Neuronal stem cell (in vitro differentiated cells): ENCODE data around the gene UNG.

ENCODE experiments used
- DNase-seq: peaks from one replicate; pipeline ENCODE4 v3.0.0-alpha.2; 2013; ENCODE audit warnings: low spot score
- H2AFZ ChIP-seq: one replicate; pipeline ENCODE4 v1.6.1; 2013; ENCODE audit warnings: mild to moderate bottlenecking, low read length, inconsistent platforms
- H2AK5ac ChIP-seq: 2 replicates; pipeline ENCODE4 v1.6.1; 2013; ENCODE audit warnings: low read depth, mild to moderate bottlenecking, inconsistent platforms, low read length, moderate library complexity, mixed read lengths
- H2BK120ac ChIP-seq: 2 replicates; pipeline ENCODE4 v1.6.1; 2013; ENCODE audit warnings: low read depth, mild to moderate bottlenecking, inconsistent platforms, low read length, moderate library complexity, mixed read lengths
- H2BK12ac ChIP-seq: one replicate; pipeline ENCODE4 v1.6.1; 2013; ENCODE audit warnings: low read length, inconsistent platforms
- H2BK15ac ChIP-seq: 2 replicates; pipeline ENCODE4 v1.6.1; 2013; ENCODE audit warnings: mild to moderate bottlenecking, low read length, inconsistent platforms, mixed read lengths
- H2BK5ac ChIP-seq: one replicate; pipeline ENCODE4 v1.6.1; 2013; ENCODE audit warnings: inconsistent platforms, mild to moderate bottlenecking, low read length, moderate library complexity
- H3K14ac ChIP-seq: one replicate; pipeline ENCODE4 v1.6.1; 2013; ENCODE audit warnings: low read length, inconsistent platforms
- H3K18ac ChIP-seq: 2 replicates; pipeline ENCODE4 v1.6.1; 2013; ENCODE audit warnings: low read length, inconsistent platforms
- H3K23ac ChIP-seq: 2 replicates; pipeline ENCODE4 v1.6.1; 2013; ENCODE audit warnings: low read depth, mild to moderate bottlenecking, mixed read lengths, low read length, inconsistent platforms; ENCODE audit not compliant: poor library complexity
- H3K27ac ChIP-seq: replicated peaks from 3 replicates; pipeline ENCODE4 v1.5.1; 2013; ENCODE audit warnings: low read length, inconsistent platforms
- H3K27me3 ChIP-seq, 3 experiments: 2 replicates each; pipeline ENCODE4 v1.6.1; 2013; ENCODE audit warnings: low read length in 3 of 3, mild to moderate bottlenecking in 2 of 3, inconsistent platforms in 1 of 3, low read depth in 1 of 3, mixed read lengths in 1 of 3, moderate library complexity in 1 of 3; ENCODE audit not compliant: control insufficient read depth in 3 of 3, insufficient read depth in 3 of 3
- H3K36me3 ChIP-seq, 2 donors: replicated peaks in 1 of 2; 2 replicates each; pipeline ENCODE4 v1.6.1; 2013; ENCODE audit warnings: low read length in 2 of 2; ENCODE audit not compliant: control insufficient read depth in 2 of 2, insufficient read depth in 2 of 2
- H3K4ac ChIP-seq: 2 replicates; pipeline ENCODE4 v1.6.1; 2013; ENCODE audit warnings: inconsistent platforms, mild to moderate bottlenecking, low read length, moderate library complexity
- H3K4me1 ChIP-seq, 2 donors: 1 replicate in 1 of 2; 2 replicates in 1 of 2; pipeline ENCODE4 v1.6.1; 2013; ENCODE audit warnings: low read length in 2 of 2, low read depth in 1 of 2; ENCODE audit not compliant: control insufficient read depth in 2 of 2, insufficient read depth in 1 of 2
- H3K4me2 ChIP-seq: one replicate; pipeline ENCODE4 v1.6.1; 2013; ENCODE audit warnings: mild to moderate bottlenecking, low read length, inconsistent platforms; ENCODE audit not compliant: insufficient read depth, poor library complexity, severe bottlenecking
- H3K4me3 ChIP-seq, 2 donors: 2 replicates each; pipeline ENCODE4 v1.5.1; 2013; ENCODE audit warnings: low read length in 2 of 2, mild to moderate bottlenecking in 2 of 2, inconsistent platforms in 1 of 2, moderate library complexity in 1 of 2
- H3K79me1 ChIP-seq: one replicate; pipeline ENCODE4 v1.6.1; 2013; ENCODE audit warnings: low read depth, mild to moderate bottlenecking, inconsistent platforms, low read length, moderate library complexity
- H3K9ac ChIP-seq: one replicate; pipeline ENCODE4 v1.6.1; 2013; ENCODE audit warnings: mild to moderate bottlenecking, low read depth, low read length, inconsistent platforms; ENCODE audit not compliant: poor library complexity
- H3K9me3 ChIP-seq, 2 donors: replicated peaks in 1 of 2; 2 replicates each; pipeline versions ENCODE3 to v1.6.1; 2013; ENCODE audit warnings: low read length in 2 of 2, mild to moderate bottlenecking in 2 of 2, inconsistent platforms in 1 of 2, low read depth in 1 of 2, mixed read lengths in 1 of 2, moderate library complexity in 1 of 2; ENCODE audit not compliant: control insufficient read depth in 2 of 2, insufficient read depth in 1 of 2
- H4K8ac ChIP-seq: one replicate; pipeline ENCODE4 v1.6.1; 2013; ENCODE audit warnings: low read depth, mild to moderate bottlenecking, inconsistent platforms, low read length, moderate library complexity
- H4K91ac ChIP-seq: one replicate; pipeline ENCODE4 v1.6.1; 2013; ENCODE audit warnings: low read length, low read depth, mild to moderate bottlenecking, inconsistent platforms; ENCODE audit not compliant: poor library complexity
- WGBS, 2 donors: extraction: QIAGEN DNeasy Blood & Tissue Kit; methylation state at CpG; one replicate each; pipeline ENCODE4 v1.1.7; 2013; ENCODE audit warnings: missing lambda C conversion rate in 2 of 2, mixed read lengths in 1 of 2; ENCODE audit not compliant: insufficient read length in 2 of 2, insufficient replicate concordance in 1 of 2; ENCODE audit errors: extremely low coverage in 2 of 2; 5-methylcytosine and 5-hydroxymethylcytosine counted together

UNG gene

GRCh38 chr12:109120557-109120956, 23.2 kb downstream of the UNG start:
- H2BK120ac ChIP-seq: no peak overlapping the region
- WGBS, 2 donors: no CpG with 5 or more reads among the region's 4 CpGs

GRCh38 chr12:109121346-109121880, 24.0 kb downstream of the UNG start:
- H3K4me3 ChIP-seq: no peak overlapping the region
- H3K36me3 ChIP-seq: no peaks in the 10 kb centered on the region
- no peak for DNase-seq
- H3K4ac ChIP-seq: no peak overlapping the region
- H2AFZ ChIP-seq: no peak overlapping the region
- no peak overlapping the region for H3K4me2 ChIP-seq
- H2BK15ac ChIP-seq: no peak overlapping the region
- no peak overlapping the region for H4K8ac ChIP-seq
- H3K27ac ChIP-seq: no peak overlapping the region
- no peak overlapping the region for H2BK120ac ChIP-seq
- no peak overlapping the region for H4K91ac ChIP-seq
- H3K27me3 ChIP-seq: no peaks in the 10 kb centered on the region
- H3K79me1 ChIP-seq: peaks cover 2% of the 10 kb centered on the region
- peaks cover 0 to 1% of the 10 kb centered on the region in 2 donors for H3K4me1 ChIP-seq
- H2AK5ac ChIP-seq: no peak overlapping the region
- H2BK5ac ChIP-seq: no peak overlapping the region
- no peak overlapping the region for H3K23ac ChIP-seq
- no peak overlapping the region for H3K18ac ChIP-seq
- no peak overlapping the region for H3K9ac ChIP-seq
- no CpG with 5 or more reads among the region's 3 CpGs for WGBS, 2 donors
- H2BK12ac ChIP-seq: no peak overlapping the region
- no peak overlapping the region for H3K14ac ChIP-seq
- H3K9me3 ChIP-seq: no peaks in the 10 kb centered on the region

More at GRCh38 chr12:109120557-109120956, 23.2 kb downstream of the UNG start:
- Histone ChIP-seq H3K27me3 (no peaks in the 10 kb centered on the region), H2BK12ac (no peak overlapping the region), H3K4ac (no peak overlapping the region), H2AFZ (no peak overlapping the region), H4K8ac (no peak overlapping the region), H3K18ac (peak overlapping the region; percentile 33), H2AK5ac (no peak overlapping the region), H3K4me3 (no peak overlapping the region), H3K9me3 (no peaks in the 10 kb centered on the region), H3K14ac (peak overlapping the region; percentile 67), H3K23ac (no peak overlapping the region), H3K79me1 (no peaks in the 10 kb centered on the region), H3K27ac (no peak overlapping the region), H3K9ac (no peak overlapping the region), H3K4me2 (no peak overlapping the region), H2BK15ac (no peak overlapping the region), H3K4me1 (peaks cover 8 to 9% of the 10 kb centered on the region in 2 donors), H2BK5ac (no peak overlapping the region), H4K91ac (no peak overlapping the region), H3K36me3 (no peaks in the 10 kb centered on the region)
- DNase-seq: no peak

- Histone ChIP-seq H3K18ac (no peak overlapping the region), H2BK5ac (no peak overlapping the region), H2BK12ac (no peak overlapping the region), H2BK120ac (no peak overlapping the region), H3K9ac (no peak overlapping the region), H3K4ac (no peak overlapping the region), H2AFZ (no peak overlapping the region), H2BK15ac (no peak overlapping the region), H3K27ac (no peak overlapping the region), H3K9me3 (no peaks in the 10 kb centered on the region), H3K4me3 (no peak overlapping the region), H3K4me2 (no peak overlapping the region), H2AK5ac (no peak overlapping the region), H3K27me3 (peaks cover 0 to 7% (median 0%) of the 10 kb centered on the region in 3 experiments), H4K8ac (no peak overlapping the region), H3K14ac (no peak overlapping the region), H4K91ac (no peak overlapping the region), H3K36me3 (no peaks in the 10 kb centered on the region), H3K23ac (no peak overlapping the region), H3K79me1 (peaks cover 2% of the 10 kb centered on the region), H3K4me1 (peaks cover 0 to 1% of the 10 kb centered on the region in 2 donors)
- DNase-seq: no peak
- WGBS, 2 donors: no CpG with 5 or more reads among the region's 12 CpGs
Measured at GRCh38 chr12:109124878-109125648, 27.7 kb downstream of the UNG start.

GRCh38 chr12:109125791-109126190, 28.4 kb downstream of the UNG start:
- Histone ChIP-seq H3K14ac (no peak overlapping the region), H4K8ac (no peak overlapping the region), H2BK5ac (no peak overlapping the region), H3K4me1 (no peaks in the 10 kb centered on the region), H3K9ac (no peak overlapping the region), H3K79me1 (peaks cover 2% of the 10 kb centered on the region), H3K9me3 (no peaks in the 10 kb centered on the region), H3K4me3 (no peak overlapping the region), H2AK5ac (no peak overlapping the region), H3K27ac (no peak overlapping the region), H4K91ac (no peak overlapping the region), H3K36me3 (no peaks in the 10 kb centered on the region), H3K18ac (no peak overlapping the region), H2BK15ac (no peak overlapping the region), H3K4me2 (no peak overlapping the region), H2BK12ac (no peak overlapping the region), H2BK120ac (no peak overlapping the region), H2AFZ (no peak overlapping the region), H3K4ac (no peak overlapping the region), H3K23ac (no peak overlapping the region), H3K27me3 (peaks cover 0 to 14% (median 0%) of the 10 kb centered on the region in 3 experiments)
- no peak for DNase-seq
- no CpG with 5 or more reads among the region's 7 CpGs for WGBS, 2 donors
